GM12874 (cell line): ENCODE data around the gene DOCK2.

ENCODE experiments used
- TF ChIP-seq, protein P1 (sequence below): IDR thresholded peaks from 2 replicates; pipeline ENCODE4 v1.5.1; 2011; ENCODE audit warnings: low read depth, mild to moderate bottlenecking, control low read depth, low read length, moderate library complexity; ENCODE audit not compliant: insufficient read depth

Gene DOCK2

DNA sequence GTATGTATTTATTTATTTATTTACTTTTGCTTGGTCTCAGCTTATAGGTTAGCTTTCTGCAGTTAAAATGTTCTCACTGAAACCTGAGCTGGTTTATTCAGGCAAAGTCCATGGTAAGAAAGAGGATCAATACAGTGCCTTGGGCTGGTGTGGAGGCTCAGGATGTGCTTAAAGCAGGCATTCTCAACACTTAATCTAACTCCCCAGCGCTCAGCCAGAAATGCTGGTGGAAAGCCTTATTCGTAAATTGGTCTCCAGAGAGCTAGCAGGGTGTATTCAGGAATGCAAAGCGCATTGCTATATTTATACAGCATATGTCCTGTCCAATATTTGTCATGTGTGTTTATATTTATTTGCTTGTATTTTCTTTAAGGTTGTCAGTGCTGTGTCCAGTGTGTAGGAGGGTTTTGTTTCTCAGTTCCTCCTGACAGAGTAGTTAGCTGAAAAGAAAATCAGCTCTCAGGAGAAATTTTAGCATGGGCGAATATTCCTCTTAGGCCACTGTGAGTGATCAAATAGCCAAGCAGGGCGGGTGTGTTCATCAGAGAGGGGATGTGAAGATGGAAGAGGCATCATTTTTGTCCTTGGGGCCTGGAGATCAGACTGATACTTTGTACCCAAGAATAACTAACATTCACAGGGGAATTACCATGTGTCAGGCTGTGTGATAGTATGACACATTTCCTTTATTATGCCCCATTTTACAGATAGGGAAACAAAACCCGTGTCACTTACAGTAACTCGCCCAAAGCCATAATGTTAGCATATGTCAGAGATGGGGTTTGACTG is 65.8 kb downstream of the DOCK2 start:
- TF ChIP-seq, protein P1, sequence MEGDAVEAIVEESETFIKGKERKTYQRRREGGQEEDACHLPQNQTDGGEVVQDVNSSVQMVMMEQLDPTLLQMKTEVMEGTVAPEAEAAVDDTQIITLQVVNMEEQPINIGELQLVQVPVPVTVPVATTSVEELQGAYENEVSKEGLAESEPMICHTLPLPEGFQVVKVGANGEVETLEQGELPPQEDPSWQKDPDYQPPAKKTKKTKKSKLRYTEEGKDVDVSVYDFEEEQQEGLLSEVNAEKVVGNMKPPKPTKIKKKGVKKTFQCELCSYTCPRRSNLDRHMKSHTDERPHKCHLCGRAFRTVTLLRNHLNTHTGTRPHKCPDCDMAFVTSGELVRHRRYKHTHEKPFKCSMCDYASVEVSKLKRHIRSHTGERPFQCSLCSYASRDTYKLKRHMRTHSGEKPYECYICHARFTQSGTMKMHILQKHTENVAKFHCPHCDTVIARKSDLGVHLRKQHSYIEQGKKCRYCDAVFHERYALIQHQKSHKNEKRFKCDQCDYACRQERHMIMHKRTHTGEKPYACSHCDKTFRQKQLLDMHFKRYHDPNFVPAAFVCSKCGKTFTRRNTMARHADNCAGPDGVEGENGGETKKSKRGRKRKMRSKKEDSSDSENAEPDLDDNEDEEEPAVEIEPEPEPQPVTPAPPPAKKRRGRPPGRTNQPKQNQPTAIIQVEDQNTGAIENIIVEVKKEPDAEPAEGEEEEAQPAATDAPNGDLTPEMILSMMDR = no peak

DNA sequence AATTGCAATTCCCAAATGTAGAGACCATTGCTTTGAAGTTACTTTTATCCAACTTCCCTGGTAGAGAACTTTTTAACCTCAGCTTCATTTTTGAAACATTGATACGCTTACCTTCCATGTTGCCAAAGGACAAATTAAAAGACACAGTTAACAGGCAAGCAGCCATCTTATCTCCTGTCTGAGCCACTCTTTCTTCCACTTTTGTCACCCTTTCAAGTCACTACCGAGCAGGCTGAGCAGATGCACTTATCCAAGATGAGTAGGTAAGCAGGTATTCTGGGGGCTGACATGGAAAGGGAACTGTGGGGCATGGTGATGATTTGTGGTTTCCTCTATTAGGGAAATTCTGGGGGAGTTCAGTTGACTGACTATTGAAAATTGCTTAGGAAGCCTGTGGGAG is 66.7 kb downstream of the DOCK2 start:
- TF ChIP-seq, protein P1 = no peak

DNA sequence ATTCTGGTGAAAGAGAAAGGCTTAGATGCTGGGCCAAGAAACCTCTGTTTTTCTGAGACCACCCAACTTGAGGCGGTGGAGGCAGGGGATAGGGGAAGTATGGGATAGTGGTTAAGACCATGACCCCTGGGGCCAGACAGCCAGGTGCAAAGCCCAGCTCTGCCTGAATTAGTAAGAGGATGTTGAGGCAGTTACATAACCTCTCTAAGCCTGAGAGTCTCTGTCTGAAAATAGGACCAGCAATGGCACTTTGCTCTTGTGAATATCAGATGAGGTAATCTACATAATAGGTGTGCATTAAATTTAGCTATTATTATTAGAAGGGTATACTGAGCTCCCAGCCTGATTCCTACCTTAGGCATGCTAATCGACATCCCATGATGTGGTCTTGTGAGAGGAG is 68.2 kb downstream of the DOCK2 start:
- TF ChIP-seq, protein P1 = no peak

DNA sequence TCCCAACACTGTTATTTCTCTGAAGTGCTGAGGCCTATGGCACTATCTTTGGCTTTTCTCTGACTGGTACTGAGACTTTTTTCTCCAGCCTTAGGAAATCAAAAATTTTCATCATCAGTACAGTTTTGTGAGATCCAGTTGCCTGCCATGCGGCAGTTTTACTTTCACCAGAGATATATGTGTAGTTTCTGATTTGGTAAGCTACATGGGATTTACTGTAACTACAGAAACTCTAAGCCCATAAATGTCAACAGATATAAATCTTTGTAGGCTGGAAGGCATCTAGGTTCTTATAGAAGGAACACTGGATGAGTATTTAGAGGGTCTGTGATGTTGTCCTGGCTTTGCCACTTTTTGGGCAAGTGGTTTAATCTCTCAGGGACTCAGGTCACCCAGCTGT is 69.0 kb downstream of the DOCK2 start:
- TF ChIP-seq, protein P1 = no peak

DNA sequence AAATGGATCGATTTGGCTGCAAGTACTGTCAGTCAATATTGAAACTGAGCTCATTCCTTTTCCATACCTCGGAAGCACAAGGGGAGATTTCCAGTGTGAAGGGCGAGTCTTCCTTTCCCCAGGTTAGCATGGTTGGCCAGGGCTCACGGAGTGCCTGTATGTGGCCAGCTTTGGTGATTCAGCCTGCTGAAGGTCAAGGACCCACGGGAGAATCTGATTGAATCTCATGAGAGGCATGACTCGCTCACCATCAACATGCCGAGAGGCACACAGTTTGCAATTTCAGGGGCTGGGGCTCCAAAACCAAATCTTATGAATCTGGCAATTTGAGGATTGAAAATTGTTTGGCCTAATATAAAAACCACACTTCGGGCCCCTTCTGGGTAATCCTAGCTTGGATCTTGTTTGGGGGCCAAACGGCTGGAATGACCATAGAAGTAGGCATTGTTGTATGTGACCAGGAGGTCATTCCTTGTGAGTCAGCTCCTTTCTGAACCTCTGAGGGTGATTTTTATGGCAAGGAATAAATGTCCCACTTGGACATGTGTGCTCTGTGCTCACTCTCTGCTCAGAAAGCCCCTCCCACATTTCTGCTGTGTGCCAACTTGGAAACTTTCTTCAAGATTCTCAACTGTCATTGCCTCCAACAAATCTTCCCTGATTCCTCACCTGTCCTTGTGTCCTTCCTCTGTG is 69.8 kb downstream of the DOCK2 start:
- TF ChIP-seq, protein P1 = no peak

DNA sequence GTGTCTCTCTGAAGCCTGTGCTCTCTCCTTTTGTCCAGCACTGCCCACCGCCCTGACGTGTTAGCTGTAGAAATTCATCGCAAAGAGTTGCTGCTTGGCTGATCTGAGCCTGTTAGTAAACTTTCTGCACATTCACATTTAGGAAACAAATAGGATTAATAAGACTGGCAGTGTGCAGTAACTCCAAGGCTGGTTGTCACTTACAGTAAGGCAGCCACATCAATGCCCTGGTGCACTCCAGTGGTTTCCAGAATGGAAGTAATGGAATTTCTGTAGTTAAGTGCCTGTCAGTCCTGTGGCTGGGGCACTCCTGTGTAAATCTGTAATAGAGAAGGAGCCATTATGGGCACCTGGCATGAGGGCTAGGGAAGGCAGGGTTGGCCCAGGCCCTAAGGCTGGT is 70.6 kb downstream of the DOCK2 start:
- TF ChIP-seq, protein P1 = no peak

DNA sequence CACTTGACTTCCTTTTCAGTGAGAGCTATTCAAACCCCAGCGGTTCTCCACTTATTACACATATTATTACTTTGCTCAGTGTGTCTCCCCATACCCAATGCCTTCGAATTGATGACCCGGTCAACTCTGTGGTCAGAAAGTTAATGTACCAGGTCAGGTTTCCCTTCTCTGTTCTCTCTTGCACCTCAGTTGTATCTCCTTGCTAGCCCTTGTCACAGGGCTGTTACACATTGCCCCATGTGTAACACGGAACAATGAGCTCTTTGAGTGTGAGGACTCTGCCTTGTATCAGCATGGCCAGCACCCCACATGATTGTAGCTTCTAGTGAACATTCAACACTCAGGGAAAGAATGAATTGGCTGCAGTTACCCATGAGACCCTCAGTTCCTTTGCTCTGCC is 73.6 kb downstream of the DOCK2 start:
- TF ChIP-seq, protein P1 = no peak
